MM.1S (cell line): ENCODE results near the gene GRWD1.
"Not testable (repeated sequence)": the region's sequence is repeated elsewhere in the genome, so short reads cannot be mapped to it uniquely, and the experiment has no call there.

ENCODE experiments used
- DNase-seq: peaks from one replicate; pipeline ENCODE4 v3.0.0-alpha.2; 2015
- H2AFZ ChIP-seq: fragments of 300-600 bp; sonication (generic); 2 replicates; pipeline ENCODE4 v1.6.0; 2016; ENCODE audit warnings: antibody characterized with exemption, low read length
- H3F3A ChIP-seq: fragments of 300-600 bp; sonication (generic); 2 replicates; pipeline ENCODE4 v1.6.1; 2016; ENCODE audit warnings: mild to moderate bottlenecking, antibody characterized with exemption, low read length, moderate library complexity, mixed read lengths; ENCODE audit not compliant: insufficient read depth
- H3K27ac ChIP-seq: fragments of 300-600 bp; sonication (generic); 2 replicates; pipeline ENCODE4 v1.5.1; 2016; ENCODE audit warnings: mild to moderate bottlenecking, low read length
- H3K27me3 ChIP-seq: fragments of 300-600 bp; sonication (generic); replicated peaks from 2 replicates; pipeline ENCODE4 v1.6.0; 2016; ENCODE audit warnings: low read length; ENCODE audit not compliant: insufficient read depth
- H3K36me3 ChIP-seq: fragments of 300-600 bp; sonication (generic); replicated peaks from 2 replicates; pipeline ENCODE4 v1.6.1; 2016; ENCODE audit warnings: mild to moderate bottlenecking, low read length, mixed read lengths; ENCODE audit not compliant: insufficient read depth
- H3K4me1 ChIP-seq: fragments of 300-600 bp; sonication (generic); 2 replicates; pipeline ENCODE4 v1.6.1; 2016; ENCODE audit warnings: low read length, mixed read lengths
- H3K4me2 ChIP-seq: fragments of 300-600 bp; sonication (generic); 2 replicates; pipeline ENCODE4 v1.6.0; 2016; ENCODE audit warnings: low read depth, low read length
- H3K4me3 ChIP-seq: fragments of 300-600 bp; sonication (generic); 2 replicates; pipeline ENCODE4 v1.5.1; 2016; ENCODE audit warnings: low read length, mixed read lengths
- H3K79me2 ChIP-seq: fragments of 300-600 bp; sonication (generic); 2 replicates; pipeline ENCODE4 v1.6.1; 2016; ENCODE audit warnings: mixed run types, low read length, mixed read lengths
- H3K9ac ChIP-seq: fragments of 300-600 bp; sonication (generic); 2 replicates; pipeline ENCODE4 v1.6.1; 2016; ENCODE audit warnings: low read length, mixed read lengths
- H3K9me2 ChIP-seq: fragments of 300-600 bp; sonication (generic); replicated peaks from 2 replicates; pipeline ENCODE4 v1.6.1; 2016; ENCODE audit warnings: mild to moderate bottlenecking, low read length, mixed read lengths; ENCODE audit not compliant: insufficient read depth
- H3K9me3 ChIP-seq: fragments of 300-600 bp; sonication (generic); replicated peaks from 2 replicates; pipeline ENCODE4 v1.6.1; 2016; ENCODE audit warnings: mild to moderate bottlenecking, low read length, mixed read lengths; ENCODE audit not compliant: insufficient read depth
- H4K20me1 ChIP-seq: fragments of 300-600 bp; sonication (generic); 2 replicates; pipeline ENCODE4 v1.6.1; 2016; ENCODE audit warnings: mild to moderate bottlenecking, low read length, moderate library complexity, mixed read lengths; ENCODE audit not compliant: insufficient read depth
- CTCF ChIP-seq: fragments of 300-600 bp; sonication (generic); IDR thresholded peaks from 2 replicates; pipeline ENCODE4 v1.5.1; 2016; ENCODE audit warnings: antibody characterized with exemption, low read length, mixed read lengths
- EZH2 ChIP-seq: fragments of 300-600 bp; sonication (generic); optimal IDR thresholded peaks from 2 replicates; pipeline ENCODE3; 2017; ENCODE audit warnings: low read depth, mild to moderate bottlenecking, antibody characterized with exemption, low read length, mixed read lengths
- EZH2phosphoT487 ChIP-seq: fragments of 300-600 bp; sonication (generic); IDR thresholded peaks from 2 replicates; pipeline ENCODE4 v1.6.1; 2018; ENCODE audit warnings: antibody characterized with exemption, low read length

The GRWD1 gene

GRCh38 chr19:48484931-48485612 is 39.3 kb downstream of the GRWD1 start:
- H3K27me3 ChIP-seq: no peaks in the 10 kb centered on the region
- H3K4me1 ChIP-seq: peaks cover 7% of the 10 kb centered on the region
- no peak overlapping the region for H3K27ac ChIP-seq
- DNase-seq: no peak
- H3K9ac ChIP-seq: no peak overlapping the region
- no peaks in the 10 kb centered on the region for H3K9me3 ChIP-seq
- H3K4me3 ChIP-seq: no peak overlapping the region
- no peaks in the 10 kb centered on the region for H3K9me2 ChIP-seq
- no peak overlapping the region for H3K4me2 ChIP-seq
- peaks cover 7% of the 10 kb centered on the region; the same call in 1 of the 2 replicates for H3F3A ChIP-seq
- H4K20me1 ChIP-seq: no peaks in the 10 kb centered on the region
- H2AFZ ChIP-seq: no peak overlapping the region
- H3K36me3 ChIP-seq: no peaks in the 10 kb centered on the region
- TF ChIP-seq CTCF: no peak
- no peak for TF ChIP-seq EZH2
- no peak for TF ChIP-seq EZH2phosphoT487
- H3K79me2 ChIP-seq: no peaks in the 10 kb centered on the region

GRCh38 chr19:48486706-48487105 is 40.9 kb downstream of the GRWD1 start:
- H3K79me2 ChIP-seq, H3K36me3 ChIP-seq, H3K9me3 ChIP-seq, H2AFZ ChIP-seq, H3F3A ChIP-seq, H3K9ac ChIP-seq, H3K9me2 ChIP-seq, H3K4me3 ChIP-seq, H4K20me1 ChIP-seq, DNase-seq, H3K4me2 ChIP-seq, H3K27me3 ChIP-seq, H3K27ac ChIP-seq: not testable (repeated sequence)
- H3K4me1 ChIP-seq: peaks cover 20% of the 10 kb centered on the region

GRCh38 chr19:48487544-48487943 is 41.8 kb downstream of the GRWD1 start:
- H3K9ac ChIP-seq: no peak overlapping the region
- H3K27ac ChIP-seq: no peak overlapping the region
- no peaks in the 10 kb centered on the region for H3K9me2 ChIP-seq
- no peaks in the 10 kb centered on the region for H3K36me3 ChIP-seq
- H4K20me1 ChIP-seq: no peaks in the 10 kb centered on the region
- no peak for TF ChIP-seq EZH2phosphoT487
- no peak for TF ChIP-seq EZH2
- no peak for TF ChIP-seq CTCF
- H3K79me2 ChIP-seq: no peaks in the 10 kb centered on the region
- H3K9me3 ChIP-seq: no peaks in the 10 kb centered on the region
- H3F3A ChIP-seq: peaks cover 7% of the 10 kb centered on the region
- H3K27me3 ChIP-seq: peaks cover 3% of the 10 kb centered on the region; the same call in 1 of the 2 replicates
- no peak overlapping the region for H3K4me2 ChIP-seq
- peaks cover 24% of the 10 kb centered on the region for H3K4me1 ChIP-seq
- no peak overlapping the region for H2AFZ ChIP-seq
- no peak overlapping the region for H3K4me3 ChIP-seq
- DNase-seq: no peak

- Histone ChIP-seq H3F3A (peaks cover 7% of the 10 kb centered on the region), H4K20me1 (no peaks in the 10 kb centered on the region), H3K4me2 (no peak overlapping the region), H3K9me3 (no peaks in the 10 kb centered on the region), H3K9ac (no peak overlapping the region), H3K4me3 (no peak overlapping the region), H3K9me2 (no peaks in the 10 kb centered on the region), H3K27me3 (peaks cover 3% of the 10 kb centered on the region; the same call in 1 of the 2 replicates), H2AFZ (no peak overlapping the region), H3K27ac (no peak overlapping the region), H3K4me1 (peaks cover 25% of the 10 kb centered on the region), H3K79me2 (no peaks in the 10 kb centered on the region), H3K36me3 (no peaks in the 10 kb centered on the region)
- DNase-seq: no peak
- TF ChIP-seq CTCF (no peak), EZH2phosphoT487 (no peak), EZH2 (no peak)
Observed at GRCh38 chr19:48487948-48488347, 42.2 kb downstream of the GRWD1 start.

- not testable (repeated sequence) for H3K27me3 ChIP-seq, H2AFZ ChIP-seq
Observed at GRCh38 chr19:48488478-48488877, 42.7 kb downstream of the GRWD1 start.

More at GRCh38 chr19:48488478-48488877, 42.7 kb downstream of the GRWD1 start:
- H3K4me1 ChIP-seq: peaks cover 25% of the 10 kb centered on the region
- not testable (repeated sequence) for H3F3A ChIP-seq, H3K9ac ChIP-seq, H3K9me2 ChIP-seq, H3K27ac ChIP-seq, H3K9me3 ChIP-seq, DNase-seq, H3K79me2 ChIP-seq, H4K20me1 ChIP-seq, H3K36me3 ChIP-seq, H3K4me2 ChIP-seq, H3K4me3 ChIP-seq
